G401.6 (cell line): ENCODE results near the gene TECTB.

Experiments
- FAIRE-seq: peaks from 2 replicates; lab custom pipeline; 2012; peaks lifted over from hg19 to GRCh38; lab: Jason Lieb, UNC

The TECTB gene

GRCh38 chr10:112348759-112349158 is 65.6 kb downstream of the TECTB start:
- no peak for FAIRE-seq

GRCh38 chr10:112349521-112350085 is 66.4 kb downstream of the TECTB start:
- FAIRE-seq, result no peak

- no peak for FAIRE-seq
These were observed 67.9 kb downstream of the TECTB start for GRCh38 chr10:112351146-112351545.

GRCh38 chr10:112352044-112352443 is 68.8 kb downstream of the TECTB start:
- no peak for FAIRE-seq

- no peak for FAIRE-seq
These were observed 69.8 kb downstream of the TECTB start for GRCh38 chr10:112353046-112353445.
